Activated CD8-positive, alpha-beta memory T cell treated with anti-CD3 and anti-CD28 coated beads for 48 hours (primary cell): ENCODE data around the gene COL13A1.

Experiments used
- DNase-seq, 3 experiments: peaks; one replicate each; pipeline ENCODE4 v3.0.0-alpha.2; 2020; ENCODE audit warnings: low read depth in 2 of 3, low spot score in 2 of 3

Gene COL13A1

DNA sequence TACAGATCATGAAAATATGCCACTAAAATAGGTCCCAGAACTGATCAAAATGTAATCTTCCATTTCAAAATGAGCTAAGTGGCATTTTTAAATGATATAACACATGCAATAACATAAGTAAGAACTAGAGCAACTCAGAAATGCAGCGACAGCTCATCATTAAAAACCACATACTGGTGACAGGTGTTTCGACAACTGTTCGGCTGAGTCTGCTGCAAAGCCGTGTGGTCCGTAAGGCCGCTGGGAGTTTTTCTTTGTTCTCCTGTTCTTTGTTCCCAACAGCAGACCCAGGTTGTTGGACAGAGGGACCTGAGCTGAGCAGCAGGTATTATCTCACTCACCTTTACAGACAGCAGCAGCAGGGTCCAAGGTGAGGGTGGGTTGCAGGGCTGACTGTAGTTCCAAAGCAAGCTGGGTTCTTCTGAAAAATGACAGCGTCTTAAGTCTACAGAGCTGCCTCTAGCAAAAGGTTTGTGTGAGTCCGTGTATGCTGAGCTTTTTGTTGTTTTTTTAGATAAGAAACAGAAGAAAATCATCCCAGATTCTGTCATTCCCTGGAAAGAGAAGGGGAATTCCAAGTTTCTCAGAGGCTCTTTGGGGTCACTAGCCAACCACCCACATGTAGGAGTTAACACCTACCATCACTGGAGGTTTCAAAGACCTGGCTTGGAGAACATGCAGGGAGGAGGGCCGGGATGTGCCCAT lies 205.6 kb downstream of the COL13A1 start:
- DNase-seq = no peak
